Measurements from ENCODE around the gene DDX10.

The DDX10 gene

GRCh38 chr11:108914981-108915380 lies 250.1 kb downstream of the DDX10 start:
- no peak for DNase-seq

GRCh38 chr11:108915666-108916065 lies 250.8 kb downstream of the DDX10 start:
- no peak for DNase-seq

DNA sequence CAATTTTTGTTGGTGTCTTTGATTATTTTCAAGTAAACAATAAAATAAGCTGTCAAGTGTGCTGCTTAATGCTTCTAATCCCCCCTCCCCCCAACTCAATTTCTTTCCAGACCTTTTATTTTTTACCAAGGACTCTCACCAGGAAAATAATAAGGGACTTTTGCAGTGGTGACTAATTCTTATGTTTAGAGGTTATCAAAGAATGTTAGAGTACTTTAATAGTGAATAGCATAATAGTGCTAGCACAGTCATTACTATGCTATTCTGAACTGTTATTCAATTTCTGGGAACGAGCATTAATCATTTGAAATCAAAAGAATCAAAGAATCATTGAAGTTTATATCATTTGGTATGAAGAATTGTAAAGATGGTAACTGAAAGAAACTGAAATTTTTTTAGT lies 251.4 kb downstream of the DDX10 start:
- DNase-seq, result no peak

DNA sequence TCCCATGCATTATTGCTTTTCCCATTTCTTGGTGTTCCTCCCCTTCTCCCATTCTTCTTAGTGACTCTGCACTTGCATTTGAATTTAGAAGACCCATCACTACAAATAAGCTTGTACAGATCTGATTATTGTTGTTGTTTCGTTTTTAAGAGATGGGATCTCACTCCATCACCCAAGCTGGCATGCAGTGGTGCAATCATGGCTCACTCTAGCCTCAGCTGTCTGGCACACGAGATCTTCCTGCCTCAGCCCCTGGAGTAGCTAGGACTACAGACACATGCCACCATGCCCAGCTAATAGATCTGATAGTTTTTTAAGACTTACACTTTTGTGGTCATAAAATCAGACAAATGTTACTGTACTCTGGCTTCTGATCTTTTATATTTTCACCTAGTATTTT lies 252.1 kb downstream of the DDX10 start:
- no peak for DNase-seq

DNA sequence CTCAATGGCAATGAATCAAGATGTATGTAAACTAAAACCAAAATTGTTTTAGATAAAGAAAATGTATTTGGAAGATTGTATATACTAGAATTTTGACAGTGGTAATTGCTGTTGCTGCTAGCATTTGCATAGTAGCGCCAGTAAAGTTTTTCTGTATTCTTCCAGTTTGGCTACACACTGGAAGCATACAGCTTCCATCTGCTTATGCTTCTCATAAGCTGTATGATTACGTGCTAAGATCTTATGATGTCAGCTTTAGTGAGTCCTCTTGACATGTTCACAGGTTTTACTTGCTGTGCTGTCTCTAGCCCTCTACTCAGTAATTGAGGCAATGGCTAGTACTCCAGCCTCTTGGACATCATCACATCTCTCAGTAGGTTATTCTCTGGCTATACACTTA lies 256.3 kb downstream of the DDX10 start:
- no peak for DNase-seq

- no peak for DNase-seq
These were observed 257.4 kb downstream of the DDX10 start for GRCh38 chr11:108922241-108922640.

DNA sequence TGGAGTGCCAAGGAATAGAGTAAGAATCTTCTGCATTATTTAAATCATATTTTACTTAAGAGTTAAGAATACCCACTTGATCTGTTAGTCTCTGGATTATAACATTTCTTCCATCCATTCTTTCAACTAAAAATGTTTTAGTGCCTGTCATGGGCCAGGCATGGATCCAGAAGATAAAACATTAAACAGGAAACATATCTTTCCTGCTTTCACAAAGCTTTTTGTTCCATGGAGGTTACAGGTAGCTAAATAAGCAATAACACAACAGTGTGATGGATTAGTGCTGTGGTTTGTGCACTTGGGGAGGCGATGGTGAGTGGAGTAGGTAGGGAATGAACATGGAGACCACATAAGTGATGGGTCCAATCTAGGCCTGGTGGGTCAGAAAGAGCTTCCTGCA lies 258.5 kb downstream of the DDX10 start:
- DNase-seq, result no peak

GRCh38 chr11:108926171-108926840 lies 261.4 kb downstream of the DDX10 start:
- no peak for DNase-seq

GRCh38 chr11:108926841-108927577 lies 262.1 kb downstream of the DDX10 start:
- DNase-seq, result no peak

DNA sequence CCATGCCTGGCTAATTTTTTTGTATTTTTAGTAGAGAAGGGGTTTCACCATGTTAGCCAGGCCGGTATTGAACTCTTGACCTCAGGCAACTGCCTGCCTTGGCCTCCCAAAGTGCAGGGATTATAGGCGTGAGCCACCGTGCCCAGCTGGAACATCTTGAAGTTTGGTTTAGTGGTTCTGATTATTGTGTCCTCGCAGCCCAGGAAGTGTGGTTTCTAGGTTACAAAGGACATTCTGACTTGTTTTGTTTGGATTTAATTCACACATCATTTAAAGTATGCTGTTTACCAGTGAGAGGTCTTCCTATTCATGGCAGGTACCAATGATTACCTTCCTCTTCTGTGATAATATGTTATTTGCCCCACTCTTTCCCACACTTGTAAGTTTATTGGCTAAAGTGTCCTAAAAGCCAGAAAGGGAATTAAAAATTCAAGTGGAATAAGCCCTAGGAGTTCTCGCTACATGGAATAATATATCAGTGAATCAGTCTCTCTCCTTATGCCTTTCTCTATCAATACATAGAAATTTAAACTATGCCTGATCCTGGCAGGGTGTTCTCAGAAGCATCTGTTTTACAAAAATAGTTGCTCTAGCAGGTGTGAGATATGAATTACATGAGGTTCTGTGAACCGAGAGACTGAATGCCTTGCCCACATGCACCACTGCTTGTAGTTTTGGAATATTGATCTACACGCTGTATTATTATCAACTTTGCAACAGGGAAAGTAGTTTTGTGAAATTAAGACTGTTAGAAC lies 263.1 kb downstream of the DDX10 start:
- DNase-seq, result no peak

DNA sequence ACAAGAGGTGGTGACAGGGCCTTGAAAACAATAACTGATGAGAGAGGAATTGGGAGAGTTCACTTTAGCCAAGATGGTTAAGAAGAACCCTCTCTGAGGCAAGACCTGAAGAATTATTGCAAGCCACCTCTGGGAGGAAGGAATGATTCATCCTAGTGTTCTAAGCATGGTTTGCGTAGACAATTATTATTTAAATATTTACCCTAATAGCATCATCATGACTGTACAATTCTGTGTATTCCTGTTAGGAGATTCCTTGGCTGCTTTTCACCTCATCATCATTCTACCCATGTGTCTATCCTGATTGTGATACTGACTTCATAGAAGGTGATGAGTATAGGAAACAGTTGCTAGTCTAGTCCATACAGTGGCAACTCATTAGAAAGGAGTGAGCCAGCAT lies 264.4 kb downstream of the DDX10 start:
- DNase-seq, result no peak

DNA sequence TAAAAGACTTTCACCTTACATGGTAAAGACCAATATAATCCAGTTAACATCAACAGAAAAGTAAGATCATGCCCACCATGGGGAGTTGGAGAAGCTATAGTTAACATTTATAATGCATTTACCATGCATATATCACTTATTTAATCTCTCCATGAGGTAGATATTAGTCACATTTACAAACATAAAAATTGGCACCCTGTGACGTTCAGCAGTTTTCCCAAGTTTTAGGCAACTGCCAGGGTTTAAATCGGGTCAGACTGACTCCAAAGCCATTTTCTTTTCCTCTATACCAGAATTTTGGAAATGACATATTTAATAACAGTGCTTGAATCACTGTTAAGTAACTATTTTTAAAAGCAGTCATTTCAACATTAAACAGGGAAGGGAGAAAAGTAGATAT lies 266.3 kb downstream of the DDX10 start:
- DNase-seq, result no peak

- DNase-seq, result no peak
These were observed 268.8 kb downstream of the DDX10 start for GRCh38 chr11:108933630-108934029.

GRCh38 chr11:108934289-108934688 lies 269.4 kb downstream of the DDX10 start:
- no peak for DNase-seq

GRCh38 chr11:108934696-108935095 lies 269.8 kb downstream of the DDX10 start:
- no peak for DNase-seq

DNA sequence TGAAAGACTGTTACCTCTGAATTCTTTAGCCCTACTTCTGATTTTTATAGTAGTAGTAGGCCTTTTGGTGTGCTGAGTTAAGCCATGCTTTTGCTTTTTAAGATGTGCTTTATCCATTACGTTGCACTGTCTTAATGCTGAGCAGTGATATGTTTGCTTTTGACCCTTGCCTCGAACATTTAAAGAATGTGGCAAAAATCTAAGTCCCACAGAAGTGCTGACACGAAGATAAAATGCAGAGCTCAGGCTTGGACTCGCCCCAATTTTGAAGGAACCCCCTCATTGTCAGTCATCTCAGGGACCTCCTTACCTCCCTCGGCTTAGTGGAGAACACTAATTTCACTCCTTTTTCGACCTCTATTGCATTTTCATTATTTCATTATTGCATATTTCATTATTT lies 272.9 kb downstream of the DDX10 start:
- no peak for DNase-seq

DNA sequence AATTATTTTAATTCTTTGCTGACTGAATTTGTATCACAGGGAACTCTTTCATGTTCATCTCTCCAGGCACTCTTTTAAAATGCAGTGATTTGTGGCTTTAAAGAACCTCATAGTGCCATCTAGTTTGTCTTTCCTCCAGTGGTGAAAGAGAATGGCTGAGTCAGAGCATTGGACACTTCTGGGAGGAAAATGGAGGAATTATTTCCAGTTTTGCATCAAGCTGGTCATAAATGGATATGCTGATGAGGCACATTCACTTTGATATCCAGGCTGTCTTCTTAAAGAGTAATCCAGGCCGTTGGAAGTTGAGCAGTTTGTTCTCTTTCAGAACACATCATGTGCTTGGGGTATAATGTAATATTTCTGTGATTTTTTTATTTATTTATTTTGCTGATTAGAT lies 273.7 kb downstream of the DDX10 start:
- DNase-seq, result no peak

- no peak for DNase-seq
These were observed 274.3 kb downstream of the DDX10 start for GRCh38 chr11:108939135-108939534.

DNA sequence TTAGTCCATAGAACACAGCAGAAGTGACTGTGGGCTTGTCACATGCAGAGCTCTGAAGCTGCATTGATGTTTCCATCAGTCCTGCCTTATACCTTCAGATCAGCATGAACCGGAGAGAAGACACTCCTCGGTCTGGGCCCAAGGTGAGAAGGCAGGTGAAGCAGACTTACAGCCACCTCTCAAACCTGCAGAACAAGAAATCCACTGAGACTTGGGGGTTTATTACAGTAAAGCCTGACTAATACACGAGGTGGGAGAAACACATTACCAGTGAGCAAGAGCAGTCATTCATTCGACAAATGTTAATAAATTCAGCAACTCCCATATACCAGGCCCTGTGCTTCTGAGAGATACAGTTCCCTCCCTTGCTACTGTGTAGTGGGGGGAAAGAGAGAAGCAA lies 279.0 kb downstream of the DDX10 start:
- no peak for DNase-seq

- DNase-seq, result no peak
These were observed 279.8 kb downstream of the DDX10 start for GRCh38 chr11:108944471-108945178.

GRCh38 chr11:108945341-108945740 lies 280.5 kb downstream of the DDX10 start:
- no peak for DNase-seq

DNA sequence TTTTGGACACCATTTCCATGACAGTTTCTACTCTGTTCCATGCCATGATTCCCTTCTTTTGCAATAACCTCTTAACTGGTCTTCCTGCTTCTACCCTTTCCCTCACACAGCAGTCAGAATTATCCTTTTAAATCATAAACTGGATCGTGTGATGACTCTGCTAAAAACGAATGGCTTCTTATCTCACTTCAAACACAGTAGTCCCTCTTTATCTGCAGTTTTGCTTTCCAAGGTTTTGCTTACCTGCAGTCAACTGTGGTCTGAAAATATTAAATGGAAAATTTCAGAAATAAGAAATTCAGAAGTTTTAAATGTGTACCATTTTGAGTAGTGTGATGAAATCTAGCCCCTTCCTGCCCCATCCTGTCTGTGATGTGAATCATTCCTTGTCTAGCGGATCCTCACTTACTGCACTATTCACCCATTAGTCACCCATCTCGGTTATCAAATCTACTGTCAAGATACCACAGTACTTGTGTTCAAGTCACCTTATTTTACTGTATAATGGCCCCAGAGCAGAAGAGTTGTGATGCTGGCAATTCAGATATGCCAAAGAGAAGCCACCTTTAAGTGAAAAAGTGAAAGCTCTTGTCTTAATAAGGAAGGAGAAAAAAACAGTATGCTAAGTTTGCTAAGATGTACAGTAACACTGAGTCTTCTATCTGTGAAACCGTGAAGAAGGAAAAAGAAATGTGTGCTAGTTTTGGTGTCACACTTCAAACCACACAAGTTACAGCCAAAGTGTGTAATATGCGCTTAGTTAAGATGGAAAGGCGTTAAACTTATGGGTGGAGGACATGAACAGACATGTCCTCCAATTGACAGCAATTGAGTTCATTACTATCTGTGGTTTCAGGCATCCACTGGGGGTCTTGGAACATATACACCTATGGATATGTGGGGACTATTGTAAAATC lies 283.0 kb downstream of the DDX10 start:
- DNase-seq, result no peak
